ENCODE measurements around the gene EMC10.

The EMC10 gene

GRCh38 chr19:50509366-50509765 is 33.1 kb downstream of the EMC10 start:
- TF ChIP-seq CTCF (IDR thresholded peaks at IDR 0.05; ENCODE audit: low read depth, low read length) = no peak

GRCh38 chr19:50510121-50510670 is 33.9 kb downstream of the EMC10 start:
- no peak for TF ChIP-seq CTCF (IDR thresholded peaks at IDR 0.05; ENCODE audit: low read depth, low read length)

More at GRCh38 chr19:50509366-50509765, 33.1 kb downstream of the EMC10 start:
- no peak overlapping the region for H3K4me3 ChIP-seq (ENCODE audit: low read depth, low read length)

GRCh38 chr19:50510700-50511068 is 34.4 kb downstream of the EMC10 start:
- H3K4me3 ChIP-seq (ENCODE audit: low read depth, low read length) = peak overlapping the region; percentile 79
- TF ChIP-seq CTCF (IDR thresholded peaks at IDR 0.05; ENCODE audit: low read depth, low read length) = no peak

More at GRCh38 chr19:50510121-50510670, 33.9 kb downstream of the EMC10 start:
- H3K4me3 ChIP-seq (ENCODE audit: low read depth, low read length) = peak overlapping the region; percentile 79

GRCh38 chr19:50511069-50511822 is 34.9 kb downstream of the EMC10 start, which contains the start of gene JOSD2:
TSS of gene JOSD2 (minus strand) at chr19:50511191. CDS start at chr19:50510431, 760 bp downstream.
- peak within 1 kb of the TSS; percentile 79 for H3K4me3 ChIP-seq (ENCODE audit: low read depth, low read length)
- TF ChIP-seq CTCF (IDR thresholded peaks at IDR 0.05; ENCODE audit: low read depth, low read length) = no peak

- TF ChIP-seq CTCF (IDR thresholded peaks at IDR 0.05; ENCODE audit: low read depth, low read length) = no peak
- H3K4me3 ChIP-seq (ENCODE audit: low read depth, low read length) = no peak overlapping the region
Measured at GRCh38 chr19:50512112-50512998, 36.0 kb downstream of the EMC10 start.

- H3K4me3 ChIP-seq (ENCODE audit: low read depth, low read length) = no peak overlapping the region
- TF ChIP-seq CTCF (IDR thresholded peaks at IDR 0.05; ENCODE audit: low read depth, low read length) = no peak
Measured at GRCh38 chr19:50512999-50513745, 36.9 kb downstream of the EMC10 start.

All from WI38 (cell line).